Panc1 (cell line): ENCODE results near the gene KIF18B. TPM values are rescaled to one million over a fixed set of nuclear protein-coding genes. Genes with fewer than 3 reads are reported as not detected.

Experiments used
- ATAC-seq: fragments of 200-7000 bp; cut with Tn5 transposase; 2 replicates; pipeline ENCODE4 v1.9.1; 2020; ENCODE audit warnings: mild to moderate bottlenecking, moderate library complexity
- BruUV-seq: library from RNA; stranded (reverse); fragments of 400-500 nt; replicated peaks from 2 replicates; lab custom pipeline; 2021; lab: Mats Ljungman, UMichigan
- CTCF ChIA-PET: fragments of 300-600 bp; sonication (Branson Sonifier 250); formaldehyde crosslinking; loops from one replicate; lab custom pipeline; 2022; ENCODE audit warnings: antibody characterized with exemption; lab: Charles Lee
- POLR2A ChIA-PET: fragments of 300-600 bp; sonication (Branson Sonifier 250); formaldehyde crosslinking; loops from one replicate; lab custom pipeline; 2022; ENCODE audit warnings: antibody characterized with exemption; lab: Charles Lee
- DNase-seq: peaks from one replicate; pipeline ENCODE4 v3.0.0-alpha.2; 2010; ENCODE audit warnings: low read depth, low spot score
- H3K27ac ChIP-seq: 2 replicates; pipeline ENCODE4 v1.5.1; 2011; ENCODE audit warnings: mild to moderate bottlenecking, low read length, inconsistent platforms
- H3K27me3 ChIP-seq: fragments of 200-500 bp; sonication (Bioruptor generic); 2 replicates; pipeline ENCODE4 v1.6.0; 2014; ENCODE audit warnings: low read length, inconsistent platforms; ENCODE audit not compliant: control insufficient read depth, insufficient read depth
- H3K36me3 ChIP-seq: fragments of 200-500 bp; sonication (Bioruptor generic); 2 replicates; pipeline ENCODE4 v1.5.1; 2014; ENCODE audit warnings: inconsistent platforms, mild to moderate bottlenecking, low read length, moderate library complexity; ENCODE audit not compliant: control insufficient read depth, insufficient read depth
- H3K4me1 ChIP-seq: 2 replicates; pipeline ENCODE4 v1.5.1; 2011; ENCODE audit warnings: inconsistent platforms, mild to moderate bottlenecking, low read length, moderate library complexity; ENCODE audit not compliant: control insufficient read depth, insufficient read depth
- H3K4me3 ChIP-seq, 2 experiments: 2 replicates each; pipeline ENCODE4 v1.5.1; 2011 to 2012; ENCODE audit warnings: low read depth in 2 of 2, low read length in 2 of 2, mild to moderate bottlenecking in 2 of 2, inconsistent platforms in 1 of 2, moderate library complexity in 1 of 2
- H3K9me3 ChIP-seq: fragments of 200-500 bp; sonication (Bioruptor generic); 2 replicates; pipeline ENCODE4 v1.5.1; 2014; ENCODE audit warnings: low read depth, mild to moderate bottlenecking, inconsistent platforms, low read length, moderate library complexity; ENCODE audit not compliant: control insufficient read depth, insufficient read depth
- POLR2AphosphoS5 ChIP-seq: IDR thresholded peaks from 2 replicates; pipeline ENCODE4 v1.6.1; 2012; ENCODE audit warnings: mild to moderate bottlenecking, low read depth, low read length, moderate library complexity
- REST ChIP-seq, 2 experiments: IDR thresholded peaks; 2 replicates each; pipeline ENCODE4 v1.6.1; 2011 to 2012; ENCODE audit warnings: low read depth in 2 of 2, control low read depth in 1 of 2, low read length in 1 of 2, mild to moderate bottlenecking in 1 of 2, moderate library complexity in 1 of 2; ENCODE audit not compliant: insufficient read depth in 1 of 2
- SIN3A ChIP-seq: IDR thresholded peaks from 2 replicates; pipeline ENCODE4 v1.6.1; 2012; ENCODE audit warnings: low read depth, mild to moderate bottlenecking, low read length, moderate library complexity, borderline replicate concordance; ENCODE audit not compliant: insufficient read depth
- TCF7L2 ChIP-seq: IDR thresholded peaks from 2 replicates; pipeline ENCODE4 v1.6.1; 2011; ENCODE audit warnings: mild to moderate bottlenecking, low read depth, low read length, inconsistent platforms
- in situ Hi-C: cut with HindIII; loops from 2 replicates; pipeline ENCODE4 v1.10.0; 2016; ENCODE audit warnings: low sequenced_read_pairs, low pct_unique_long_range_greater_than_20kb
- intact Hi-C: fragments of 100-400 bp; cut with micrococcal nuclease; formaldehyde crosslinking; loops from one replicate; pipeline ENCODE4 v1.10.0; 2022; ENCODE audit not compliant: unreplicated experiment
- total RNA-seq: library from RNA; stranded (reverse); gene quantifications from one replicate; pipeline ENCODE4 v1.2.1, GENCODE V29; 2021; ENCODE audit not compliant: unreplicated experiment
- TF ChIP-seq, protein P1 (sequence below): fragments of 450-650 bp; IDR thresholded peaks from 2 replicates; pipeline ENCODE4 v1.5.1; 2017; ENCODE audit warnings: mild to moderate bottlenecking

Gene KIF18B
- total RNA-seq, 1 experiment from 2014 or later: 31.3 TPM

GRCh38 chr17:44880062-44880461 lies 67.5 kb downstream of the KIF18B start:
- DNase-seq (no peak), ATAC-seq (no peak)
- ChIA-PET POLR2A (no interaction called here), CTCF (no interaction called here)
- H3K4me1 ChIP-seq: no peaks in the 10 kb centered on the region
- no peak overlapping the region for H3K27ac ChIP-seq
- no peaks in the 10 kb centered on the region for H3K27me3 ChIP-seq
- BruUV-seq: no TSS peak
- in situ Hi-C loops (no loop called here), intact Hi-C loops (no loop called here)
- no peaks in the 10 kb centered on the region for H3K9me3 ChIP-seq
- peaks cover 22% of the 10 kb centered on the region; the same call in 1 of the 2 replicates for H3K36me3 ChIP-seq
- TF ChIP-seq TCF7L2: no peak
- no peak for TF ChIP-seq SIN3A
- TF ChIP-seq REST (IDR thresholded peaks at IDR 0.05; ENCODE audit: insufficient read depth in 1 of 2, low read depth in 2 of 2, low read length in 1 of 2): no peak
- TF ChIP-seq, protein P1, sequence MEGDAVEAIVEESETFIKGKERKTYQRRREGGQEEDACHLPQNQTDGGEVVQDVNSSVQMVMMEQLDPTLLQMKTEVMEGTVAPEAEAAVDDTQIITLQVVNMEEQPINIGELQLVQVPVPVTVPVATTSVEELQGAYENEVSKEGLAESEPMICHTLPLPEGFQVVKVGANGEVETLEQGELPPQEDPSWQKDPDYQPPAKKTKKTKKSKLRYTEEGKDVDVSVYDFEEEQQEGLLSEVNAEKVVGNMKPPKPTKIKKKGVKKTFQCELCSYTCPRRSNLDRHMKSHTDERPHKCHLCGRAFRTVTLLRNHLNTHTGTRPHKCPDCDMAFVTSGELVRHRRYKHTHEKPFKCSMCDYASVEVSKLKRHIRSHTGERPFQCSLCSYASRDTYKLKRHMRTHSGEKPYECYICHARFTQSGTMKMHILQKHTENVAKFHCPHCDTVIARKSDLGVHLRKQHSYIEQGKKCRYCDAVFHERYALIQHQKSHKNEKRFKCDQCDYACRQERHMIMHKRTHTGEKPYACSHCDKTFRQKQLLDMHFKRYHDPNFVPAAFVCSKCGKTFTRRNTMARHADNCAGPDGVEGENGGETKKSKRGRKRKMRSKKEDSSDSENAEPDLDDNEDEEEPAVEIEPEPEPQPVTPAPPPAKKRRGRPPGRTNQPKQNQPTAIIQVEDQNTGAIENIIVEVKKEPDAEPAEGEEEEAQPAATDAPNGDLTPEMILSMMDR: no peak
- no peak overlapping the region for H3K4me3 ChIP-seq

GRCh38 chr17:44879376-44879775 lies 68.2 kb downstream of the KIF18B start:
- Histone ChIP-seq H3K27ac (no peak overlapping the region), H3K4me3 (no peak overlapping the region), H3K27me3 (no peaks in the 10 kb centered on the region), H3K9me3 (no peaks in the 10 kb centered on the region), H3K36me3 (peaks cover 25% of the 10 kb centered on the region), H3K4me1 (no peaks in the 10 kb centered on the region)
- ATAC-seq (no peak), DNase-seq (no peak)
- in situ Hi-C loops: no loop called here
- intact Hi-C loops: no loop called here
- BruUV-seq: no TSS peak
- ChIA-PET POLR2A (no interaction called here), CTCF (no interaction called here)
- TF ChIP-seq TCF7L2 (no peak), POLR2AphosphoS5 (no peak), SIN3A (no peak), REST (IDR thresholded peaks at IDR 0.05; ENCODE audit: insufficient read depth in 1 of 2, low read depth in 2 of 2, low read length in 1 of 2) (no peak)
- TF ChIP-seq, protein P1: no peak
